Measurements from ENCODE around the gene KRT222. TPM values are rescaled to one million over a fixed set of nuclear protein-coding genes. Genes with fewer than 3 reads are reported as not detected.

KRT222 gene
- total and polyA plus RNA-seq, 2 of the 13 experiments (the other 11 are each of a cell fraction or from before 2014, with no cell fraction given): not detected

DNA sequence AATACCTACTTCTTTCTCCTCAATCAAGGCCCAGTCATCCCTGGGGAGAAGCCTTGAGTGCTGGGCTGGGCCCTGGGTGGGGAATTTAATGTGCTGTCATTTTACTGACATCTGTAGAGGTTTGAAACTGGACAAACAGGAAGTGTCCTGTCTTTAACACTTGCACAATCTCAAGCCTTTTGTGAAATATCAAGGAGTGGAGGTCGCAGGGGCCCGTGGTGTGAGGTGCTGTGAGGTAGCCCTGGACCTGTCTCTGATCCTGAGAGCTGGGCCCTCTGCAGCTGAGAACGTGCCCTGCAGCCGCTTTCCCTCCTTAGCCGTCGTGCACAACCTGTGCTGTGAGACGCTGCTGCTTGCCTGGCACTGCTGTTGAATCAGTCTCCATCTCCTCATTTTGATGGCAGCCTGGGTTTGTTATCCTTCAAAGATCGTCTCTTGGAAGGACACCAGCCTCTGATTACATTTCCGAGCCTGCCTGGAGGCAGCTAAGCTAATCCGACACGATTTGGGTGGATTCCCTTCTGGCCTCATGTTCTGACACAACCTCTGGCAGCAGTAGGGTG is 47.2 kb downstream of the KRT222 start (continued):
- TF ChIP-seq ZNF768 (CRISPR knock-in tag; IDR thresholded peaks at IDR 0.05) (peak; percentile 94), CHCHD3 (CRISPR knock-in tag; IDR thresholded peaks at IDR 0.05) (no peak), ZNF234 (CRISPR knock-in tag; conservative IDR thresholded peaks at IDR 0.05) (no peak), ZNF331 (CRISPR knock-in tag; IDR thresholded peaks at IDR 0.05) (0 out of 2 replicates have a peak, but pooled peaks have one; percentile 13), CSRNP2 (CRISPR knock-in tag; conservative IDR thresholded peaks at IDR 0.05; ENCODE audit: low read depth) (no peak), ZNF777 (CRISPR knock-in tag; IDR thresholded peaks at IDR 0.05) (peak; percentile 63), CEBPG (CRISPR knock-in tag; IDR thresholded peaks at IDR 0.05) (peak; percentile 41), RELA (CRISPR knock-in tag; IDR thresholded peaks at IDR 0.05) (no peak), CTCF (CRISPR knock-in tag; IDR thresholded peaks at IDR 0.05) (peak; percentile 51), FOXC1 (CRISPR knock-in tag; IDR thresholded peaks at IDR 0.05; ENCODE audit: borderline replicate concordance) (0 out of 2 replicates have a peak, but pooled peaks have one; percentile 17)
- TF ChIP-seq, protein P1, sequence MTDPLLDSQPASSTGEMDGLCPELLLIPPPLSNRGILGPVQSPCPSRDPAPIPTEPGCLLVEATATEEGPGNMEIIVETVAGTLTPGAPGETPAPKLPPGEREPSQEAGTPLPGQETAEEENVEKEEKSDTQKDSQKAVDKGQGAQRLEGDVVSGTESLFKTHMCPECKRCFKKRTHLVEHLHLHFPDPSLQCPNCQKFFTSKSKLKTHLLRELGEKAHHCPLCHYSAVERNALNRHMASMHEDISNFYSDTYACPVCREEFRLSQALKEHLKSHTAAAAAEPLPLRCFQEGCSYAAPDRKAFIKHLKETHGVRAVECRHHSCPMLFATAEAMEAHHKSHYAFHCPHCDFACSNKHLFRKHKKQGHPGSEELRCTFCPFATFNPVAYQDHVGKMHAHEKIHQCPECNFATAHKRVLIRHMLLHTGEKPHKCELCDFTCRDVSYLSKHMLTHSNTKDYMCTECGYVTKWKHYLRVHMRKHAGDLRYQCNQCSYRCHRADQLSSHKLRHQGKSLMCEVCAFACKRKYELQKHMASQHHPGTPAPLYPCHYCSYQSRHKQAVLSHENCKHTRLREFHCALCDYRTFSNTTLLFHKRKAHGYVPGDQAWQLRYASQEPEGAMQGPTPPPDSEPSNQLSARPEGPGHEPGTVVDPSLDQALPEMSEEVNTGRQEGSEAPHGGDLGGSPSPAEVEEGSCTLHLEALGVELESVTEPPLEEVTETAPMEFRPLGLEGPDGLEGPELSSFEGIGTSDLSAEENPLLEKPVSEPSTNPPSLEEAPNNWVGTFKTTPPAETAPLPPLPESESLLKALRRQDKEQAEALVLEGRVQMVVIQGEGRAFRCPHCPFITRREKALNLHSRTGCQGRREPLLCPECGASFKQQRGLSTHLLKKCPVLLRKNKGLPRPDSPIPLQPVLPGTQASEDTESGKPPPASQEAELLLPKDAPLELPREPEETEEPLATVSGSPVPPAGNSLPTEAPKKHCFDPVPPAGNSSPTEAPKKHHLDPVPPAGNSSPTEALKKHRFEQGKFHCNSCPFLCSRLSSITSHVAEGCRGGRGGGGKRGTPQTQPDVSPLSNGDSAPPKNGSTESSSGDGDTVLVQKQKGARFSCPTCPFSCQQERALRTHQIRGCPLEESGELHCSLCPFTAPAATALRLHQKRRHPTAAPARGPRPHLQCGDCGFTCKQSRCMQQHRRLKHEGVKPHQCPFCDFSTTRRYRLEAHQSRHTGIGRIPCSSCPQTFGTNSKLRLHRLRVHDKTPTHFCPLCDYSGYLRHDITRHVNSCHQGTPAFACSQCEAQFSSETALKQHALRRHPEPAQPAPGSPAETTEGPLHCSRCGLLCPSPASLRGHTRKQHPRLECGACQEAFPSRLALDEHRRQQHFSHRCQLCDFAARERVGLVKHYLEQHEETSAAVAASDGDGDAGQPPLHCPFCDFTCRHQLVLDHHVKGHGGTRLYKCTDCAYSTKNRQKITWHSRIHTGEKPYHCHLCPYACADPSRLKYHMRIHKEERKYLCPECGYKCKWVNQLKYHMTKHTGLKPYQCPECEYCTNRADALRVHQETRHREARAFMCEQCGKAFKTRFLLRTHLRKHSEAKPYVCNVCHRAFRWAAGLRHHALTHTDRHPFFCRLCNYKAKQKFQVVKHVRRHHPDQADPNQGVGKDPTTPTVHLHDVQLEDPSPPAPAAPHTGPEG (CRISPR knock-in tag; IDR thresholded peaks at IDR 0.05): no peak
- TF ChIP-seq, protein P2, sequence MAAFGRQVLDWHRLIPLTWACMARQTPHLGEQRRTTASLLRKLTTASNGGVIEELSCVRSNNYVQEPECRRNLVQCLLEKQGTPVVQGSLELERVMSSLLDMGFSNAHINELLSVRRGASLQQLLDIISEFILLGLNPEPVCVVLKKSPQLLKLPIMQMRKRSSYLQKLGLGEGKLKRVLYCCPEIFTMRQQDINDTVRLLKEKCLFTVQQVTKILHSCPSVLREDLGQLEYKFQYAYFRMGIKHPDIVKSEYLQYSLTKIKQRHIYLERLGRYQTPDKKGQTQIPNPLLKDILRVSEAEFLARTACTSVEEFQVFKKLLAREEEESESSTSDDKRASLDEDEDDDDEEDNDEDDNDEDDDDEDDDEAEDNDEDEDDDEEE (CRISPR knock-in tag; IDR thresholded peaks at IDR 0.05): no peak
- TF ChIP-seq, protein P3, sequence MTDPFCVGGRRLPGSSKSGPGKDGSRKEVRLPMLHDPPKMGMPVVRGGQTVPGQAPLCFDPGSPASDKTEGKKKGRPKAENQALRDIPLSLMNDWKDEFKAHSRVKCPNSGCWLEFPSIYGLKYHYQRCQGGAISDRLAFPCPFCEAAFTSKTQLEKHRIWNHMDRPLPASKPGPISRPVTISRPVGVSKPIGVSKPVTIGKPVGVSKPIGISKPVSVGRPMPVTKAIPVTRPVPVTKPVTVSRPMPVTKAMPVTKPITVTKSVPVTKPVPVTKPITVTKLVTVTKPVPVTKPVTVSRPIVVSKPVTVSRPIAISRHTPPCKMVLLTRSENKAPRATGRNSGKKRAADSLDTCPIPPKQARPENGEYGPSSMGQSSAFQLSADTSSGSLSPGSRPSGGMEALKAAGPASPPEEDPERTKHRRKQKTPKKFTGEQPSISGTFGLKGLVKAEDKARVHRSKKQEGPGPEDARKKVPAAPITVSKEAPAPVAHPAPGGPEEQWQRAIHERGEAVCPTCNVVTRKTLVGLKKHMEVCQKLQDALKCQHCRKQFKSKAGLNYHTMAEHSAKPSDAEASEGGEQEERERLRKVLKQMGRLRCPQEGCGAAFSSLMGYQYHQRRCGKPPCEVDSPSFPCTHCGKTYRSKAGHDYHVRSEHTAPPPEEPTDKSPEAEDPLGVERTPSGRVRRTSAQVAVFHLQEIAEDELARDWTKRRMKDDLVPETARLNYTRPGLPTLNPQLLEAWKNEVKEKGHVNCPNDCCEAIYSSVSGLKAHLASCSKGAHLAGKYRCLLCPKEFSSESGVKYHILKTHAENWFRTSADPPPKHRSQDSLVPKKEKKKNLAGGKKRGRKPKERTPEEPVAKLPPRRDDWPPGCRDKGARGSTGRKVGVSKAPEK (CRISPR knock-in tag; IDR thresholded peaks at IDR 0.05; ENCODE audit: borderline replicate concordance): peak; percentile 77; the same call in 1 of the 2 replicates
- TF ChIP-seq, protein P4, sequence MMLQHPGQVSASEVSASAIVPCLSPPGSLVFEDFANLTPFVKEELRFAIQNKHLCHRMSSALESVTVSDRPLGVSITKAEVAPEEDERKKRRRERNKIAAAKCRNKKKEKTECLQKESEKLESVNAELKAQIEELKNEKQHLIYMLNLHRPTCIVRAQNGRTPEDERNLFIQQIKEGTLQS (CRISPR knock-in tag; IDR thresholded peaks at IDR 0.05): no peak

All from HepG2 (cell line).